Epithelial cell of proximal tubule (primary cell): ENCODE measurements around the gene GFOD2. TPM values are rescaled to one million over a fixed set of nuclear protein-coding genes. Genes with fewer than 3 reads are reported as not detected.

Experiments used
- DNase-seq: peaks from one replicate; pipeline ENCODE4 v3.0.0-alpha.2; 2011; ENCODE audit warnings: low read depth
- H3K4me3 ChIP-seq: 2 replicates; pipeline ENCODE4 v1.5.1; 2011; ENCODE audit warnings: low read depth, mild to moderate bottlenecking, low read length
- CTCF ChIP-seq: conservative IDR thresholded peaks from 2 replicates; pipeline ENCODE4 v1.5.1; 2012; ENCODE audit warnings: low read depth, mild to moderate bottlenecking, low read length
- total RNA-seq: library from RNA; depleted of rRNA; stranded (reverse); fragments of >200 nt; gene quantifications from 2 replicates; pipeline ENCODE4 v1.2.3, GENCODE V29; 2015

GFOD2 gene
- total RNA-seq, 1 donor from 2014 or later: 16.1 TPM

GRCh38 chr16:67664258-67664657, 54.9 kb downstream of the GFOD2 start:
- DNase-seq: no peak
- TF ChIP-seq CTCF: no peak
- H3K4me3 ChIP-seq: no peak overlapping the region

GRCh38 chr16:67663877-67664222, 55.3 kb downstream of the GFOD2 start:
- TF ChIP-seq CTCF: no peak
- DNase-seq: no peak
- no peak overlapping the region for H3K4me3 ChIP-seq

- TF ChIP-seq CTCF: peak; percentile 26
- H3K4me3 ChIP-seq: no peak overlapping the region
- no peak for DNase-seq
Observed at GRCh38 chr16:67663151-67663876, 55.8 kb downstream of the GFOD2 start.

- DNase-seq: no peak
- no peak overlapping the region for H3K4me3 ChIP-seq
- TF ChIP-seq CTCF: no peak
Observed at GRCh38 chr16:67662653-67663010, 56.5 kb downstream of the GFOD2 start.

GRCh38 chr16:67661886-67662652, 57.0 kb downstream of the GFOD2 start:
- TF ChIP-seq CTCF: no peak
- H3K4me3 ChIP-seq: peak overlapping the region; percentile 98
- DNase-seq: no peak

GRCh38 chr16:67661101-67661761, 57.9 kb downstream of the GFOD2 start:
- no peak for TF ChIP-seq CTCF
- H3K4me3 ChIP-seq: peak overlapping the region; percentile 98
- peak; percentile 30 for DNase-seq
